Gastrocnemius medialis (tissue), 4 donors: Measurements from ENCODE around the gene ACTN4.

ENCODE experiments used
- CTCF ChIP-seq, 5 experiments: fragments of 450-650 bp in 3 of 5; fragments of 200-600 bp in 2 of 5; sonication (generic) in 2 of 5; IDR thresholded peaks in 4 of 5; conservative IDR thresholded peaks in 1 of 5; 1 replicate in 4 of 5; 2 replicates in 1 of 5; pipeline ENCODE4 v1.5.1; 2016 to 2019; ENCODE audit warnings: antibody characterized with exemption in 5 of 5, mild to moderate bottlenecking in 3 of 5, moderate library complexity in 3 of 5
- POLR2A ChIP-seq, 2 donors: fragments of 450-650 bp; IDR thresholded peaks; one replicate each; pipeline ENCODE4 v1.6.1; 2017; ENCODE audit warnings: antibody characterized with exemption in 2 of 2, mild to moderate bottlenecking in 2 of 2, moderate library complexity in 2 of 2

- TF ChIP-seq POLR2A (IDR thresholded peaks at IDR 0.05): no peak
- no peak for TF ChIP-seq CTCF (IDR thresholded peaks at IDR 0.05 in 4 of 5, conservative IDR thresholded peaks at IDR 0.05 in 1 of 5)
Measured at GRCh38 chr19:38683393-38684077, 36.1 kb downstream of the ACTN4 start.
